ENCODE measurements around the gene SLC17A7.

SLC17A7 gene

DNA sequence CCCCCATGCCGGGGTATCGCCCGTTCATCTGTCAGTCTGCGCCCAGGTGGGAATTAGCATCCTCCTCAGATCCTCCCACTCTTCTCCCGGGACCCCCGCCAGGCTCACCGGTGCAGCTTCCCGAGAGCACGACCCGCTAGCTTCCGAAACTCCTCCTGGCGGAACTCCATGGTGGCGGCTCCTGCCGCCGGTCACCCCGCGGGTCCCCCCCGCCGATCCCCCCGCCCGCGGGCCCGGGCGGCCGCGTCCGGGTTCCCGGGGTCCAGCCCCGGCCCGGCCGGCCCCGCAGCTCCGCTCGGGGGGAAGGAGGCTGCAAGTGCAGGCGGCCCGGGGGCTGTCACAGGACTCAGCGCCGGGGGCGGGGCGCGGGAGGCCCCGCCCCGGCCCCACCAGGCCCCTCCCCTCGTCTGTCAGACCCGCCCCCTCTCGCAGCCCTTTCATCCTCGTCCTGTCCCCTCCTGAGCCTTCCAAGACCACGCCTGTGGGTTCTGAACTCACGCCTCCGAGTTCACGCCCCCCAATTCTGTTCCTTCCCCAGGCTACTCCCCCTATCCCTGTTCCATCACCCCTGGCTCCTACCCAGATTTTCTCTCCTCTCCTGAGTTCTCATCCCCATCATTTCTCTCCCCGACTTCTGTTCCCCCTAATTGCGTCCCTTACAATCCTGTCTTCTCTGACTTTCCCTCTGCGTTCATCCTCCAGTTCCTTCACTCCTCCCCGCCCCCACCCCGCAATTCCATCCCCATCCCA, at the start of gene SLC17A7:
SLC17A7 (minus strand) TSS at position 318 of the 750 bp plus-strand sequence; CDS start at position 170, 148 bp downstream.
- Mint-ChIP-seq H3K27me3 (ENCODE audit: low read depth) (peaks cover 60% of the 10 kb centered on the region), H3K9me3 (no peaks in the 10 kb centered on the region), H3K36me3 (ENCODE audit: low read depth) (peaks cover 4% of the 10 kb centered on the region), H3K27ac (peak within 1 kb of the TSS; percentile 73), H3K4me3 (peak within 1 kb of the TSS; percentile 83), H3K4me1 (ENCODE audit: low read depth) (peaks cover 40% of the 10 kb centered on the region)

DNA sequence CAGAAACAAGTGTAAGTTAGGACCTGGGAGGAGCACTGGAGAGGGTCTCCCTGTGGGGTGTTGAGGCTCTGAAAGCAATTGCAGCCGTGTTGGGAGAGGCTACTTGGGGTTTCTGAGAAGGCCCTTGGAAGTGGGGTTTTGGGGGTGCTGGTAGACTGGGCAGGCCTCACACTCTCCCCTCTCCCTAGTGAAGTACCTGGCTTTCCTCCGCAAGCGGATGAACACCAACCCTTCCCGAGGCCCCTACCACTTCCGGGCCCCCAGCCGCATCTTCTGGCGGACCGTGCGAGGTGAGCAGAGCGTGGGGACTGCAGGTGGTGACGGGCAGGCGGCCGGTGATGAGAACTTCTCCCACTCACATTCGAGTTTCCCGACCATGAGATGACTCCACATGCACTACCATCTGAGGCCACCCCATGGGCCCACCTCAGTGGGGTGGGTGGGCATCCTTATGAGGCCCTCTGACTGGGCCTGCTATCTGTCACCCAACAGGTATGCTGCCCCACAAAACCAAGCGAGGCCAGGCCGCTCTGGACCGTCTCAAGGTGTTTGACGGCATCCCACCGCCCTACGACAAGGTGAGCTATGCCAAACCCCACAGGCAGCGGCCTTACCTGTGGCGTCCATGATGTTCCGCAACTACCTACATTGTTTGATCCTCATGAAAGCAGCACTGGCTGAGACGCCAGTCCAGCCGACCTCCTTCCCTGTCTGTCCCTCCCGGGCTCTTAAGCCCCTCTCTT, 49.1 kb upstream of the SLC17A7 start:
- Mint-ChIP-seq H3K27ac (peak overlapping the region; percentile 65), H3K4me3 (peak overlapping the region; percentile 95)

DNA sequence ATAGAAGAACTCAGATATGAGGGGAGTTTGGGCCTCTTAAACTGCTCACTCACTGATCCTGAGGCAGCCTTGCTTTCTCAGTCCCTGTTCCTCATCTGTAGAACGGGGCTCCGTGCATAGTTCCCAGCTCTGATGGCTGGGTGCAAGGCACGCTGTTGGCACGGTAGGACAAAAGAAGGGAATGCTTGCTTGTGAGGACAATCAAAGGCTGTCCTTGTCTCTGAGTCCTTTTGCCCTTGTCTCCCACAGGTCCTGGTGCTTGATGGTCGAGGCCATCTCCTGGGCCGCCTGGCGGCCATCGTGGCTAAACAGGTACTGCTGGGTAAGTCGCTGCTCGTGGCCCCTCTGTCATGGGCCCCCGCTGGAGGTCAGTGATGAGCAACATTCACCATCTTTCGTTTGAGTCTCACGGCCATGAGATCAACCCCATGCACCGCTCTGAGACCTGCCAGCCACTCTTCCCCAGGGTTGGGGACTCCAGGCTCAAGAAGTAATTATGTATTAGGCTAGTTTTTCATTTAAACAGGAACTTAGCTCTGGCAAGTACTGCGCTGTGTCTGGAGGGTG, 48.4 kb upstream of the SLC17A7 start:
- Mint-ChIP-seq H3K4me3 (peak overlapping the region; percentile 95), H3K9me3 (no peaks in the 10 kb centered on the region), H3K36me3 (ENCODE audit: low read depth) (peaks cover 71% of the 10 kb centered on the region), H3K4me1 (ENCODE audit: low read depth) (peaks cover 41% of the 10 kb centered on the region), H3K27me3 (ENCODE audit: low read depth) (peaks cover 4% of the 10 kb centered on the region), H3K27ac (peak overlapping the region; percentile 92)

More for the DNA sequence above, 49.1 kb upstream of the SLC17A7 start:
- H3K36me3 Mint-ChIP-seq (ENCODE audit: low read depth) = peaks cover 71% of the 10 kb centered on the region
- no peaks in the 10 kb centered on the region for H3K9me3 Mint-ChIP-seq
- H3K4me1 Mint-ChIP-seq (ENCODE audit: low read depth) = peaks cover 43% of the 10 kb centered on the region
- peaks cover 4% of the 10 kb centered on the region for H3K27me3 Mint-ChIP-seq (ENCODE audit: low read depth)

DNA sequence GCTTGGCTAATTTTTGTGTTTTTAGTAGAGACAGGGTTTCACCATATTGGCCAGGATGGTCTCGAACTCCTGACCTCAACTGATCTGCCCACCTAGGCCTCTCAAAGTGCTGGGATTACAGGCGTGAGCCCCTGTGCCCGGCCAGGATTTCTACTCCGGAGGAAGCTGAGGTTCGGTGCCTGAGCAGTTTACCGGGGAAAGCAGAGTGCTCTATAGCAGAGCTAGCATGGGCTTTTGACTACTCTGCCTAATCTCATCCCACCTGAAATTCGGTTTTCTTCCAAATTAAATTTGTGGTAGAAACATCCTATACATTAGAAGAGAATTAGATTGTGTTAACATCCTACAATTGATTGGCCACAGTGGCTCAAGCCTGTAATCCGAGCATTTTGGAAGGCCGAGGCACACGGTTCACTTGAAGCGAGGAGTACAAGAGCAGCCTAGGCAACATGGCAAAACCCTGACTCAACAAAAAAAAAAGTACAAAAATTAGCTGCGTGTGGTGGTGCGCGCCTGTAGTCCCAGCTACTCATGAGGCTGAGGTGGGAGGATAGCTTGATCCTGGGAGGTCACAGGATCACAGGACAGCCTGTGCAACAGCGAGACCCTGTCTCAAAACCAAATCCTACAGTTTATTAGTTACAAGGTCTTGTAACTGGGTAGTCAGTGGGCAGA, 47.7 kb upstream of the SLC17A7 start:
- H3K27me3 Mint-ChIP-seq (ENCODE audit: low read depth) = peaks cover 4% of the 10 kb centered on the region
- H3K4me3 Mint-ChIP-seq = peak overlapping the region; percentile 95
- peaks cover 41% of the 10 kb centered on the region for H3K4me1 Mint-ChIP-seq (ENCODE audit: low read depth)
- H3K27ac Mint-ChIP-seq = peak overlapping the region; percentile 92
- H3K36me3 Mint-ChIP-seq (ENCODE audit: low read depth) = peaks cover 71% of the 10 kb centered on the region
- H3K9me3 Mint-ChIP-seq = no peaks in the 10 kb centered on the region

DNA sequence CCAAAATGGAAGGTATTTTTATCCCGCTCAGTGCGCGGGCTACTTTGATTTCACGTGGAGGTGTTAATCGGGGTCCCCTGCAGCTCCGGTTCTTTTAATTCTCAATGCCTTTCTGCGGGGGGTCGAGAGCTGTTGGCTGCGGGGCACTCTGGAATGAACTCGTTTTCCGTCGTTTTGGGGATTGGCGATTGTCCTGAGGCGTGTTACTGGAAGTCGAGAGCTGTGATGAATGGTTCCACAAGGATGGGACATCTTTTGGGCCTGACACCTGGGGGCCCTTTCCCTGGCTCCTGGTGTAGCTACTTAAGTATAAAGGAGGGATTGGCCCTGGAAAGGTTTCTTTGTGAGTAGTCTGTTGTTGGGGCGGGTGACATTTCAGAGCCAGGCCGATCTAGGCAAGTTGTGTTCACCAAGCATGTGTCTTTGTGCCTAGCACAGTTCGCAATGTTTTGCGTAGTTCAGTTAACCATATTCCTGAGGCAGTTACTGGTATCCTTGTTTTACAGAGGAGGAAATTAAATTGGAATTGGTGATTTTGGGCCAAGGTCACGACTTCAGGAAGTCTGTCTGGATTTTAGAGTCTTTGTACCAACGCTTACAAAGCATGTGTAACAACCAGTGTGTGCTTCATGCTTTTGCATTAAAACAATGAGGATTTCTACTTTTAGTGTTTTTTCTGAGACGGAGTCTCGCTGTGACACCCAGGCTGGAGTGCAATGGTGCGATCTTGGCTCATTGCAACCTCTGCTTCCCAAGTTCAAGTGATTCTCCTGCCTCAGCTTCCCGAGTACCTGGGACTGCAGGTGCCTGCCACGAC, 46.9 kb upstream of the SLC17A7 start:
- H3K27me3 Mint-ChIP-seq (ENCODE audit: low read depth) = peaks cover 4% of the 10 kb centered on the region
- H3K9me3 Mint-ChIP-seq = no peaks in the 10 kb centered on the region
- H3K27ac Mint-ChIP-seq = peak overlapping the region; percentile 92
- peak overlapping the region; percentile 95 for H3K4me3 Mint-ChIP-seq
- peaks cover 70% of the 10 kb centered on the region for H3K36me3 Mint-ChIP-seq (ENCODE audit: low read depth)
- H3K4me1 Mint-ChIP-seq (ENCODE audit: low read depth) = peaks cover 39% of the 10 kb centered on the region

DNA sequence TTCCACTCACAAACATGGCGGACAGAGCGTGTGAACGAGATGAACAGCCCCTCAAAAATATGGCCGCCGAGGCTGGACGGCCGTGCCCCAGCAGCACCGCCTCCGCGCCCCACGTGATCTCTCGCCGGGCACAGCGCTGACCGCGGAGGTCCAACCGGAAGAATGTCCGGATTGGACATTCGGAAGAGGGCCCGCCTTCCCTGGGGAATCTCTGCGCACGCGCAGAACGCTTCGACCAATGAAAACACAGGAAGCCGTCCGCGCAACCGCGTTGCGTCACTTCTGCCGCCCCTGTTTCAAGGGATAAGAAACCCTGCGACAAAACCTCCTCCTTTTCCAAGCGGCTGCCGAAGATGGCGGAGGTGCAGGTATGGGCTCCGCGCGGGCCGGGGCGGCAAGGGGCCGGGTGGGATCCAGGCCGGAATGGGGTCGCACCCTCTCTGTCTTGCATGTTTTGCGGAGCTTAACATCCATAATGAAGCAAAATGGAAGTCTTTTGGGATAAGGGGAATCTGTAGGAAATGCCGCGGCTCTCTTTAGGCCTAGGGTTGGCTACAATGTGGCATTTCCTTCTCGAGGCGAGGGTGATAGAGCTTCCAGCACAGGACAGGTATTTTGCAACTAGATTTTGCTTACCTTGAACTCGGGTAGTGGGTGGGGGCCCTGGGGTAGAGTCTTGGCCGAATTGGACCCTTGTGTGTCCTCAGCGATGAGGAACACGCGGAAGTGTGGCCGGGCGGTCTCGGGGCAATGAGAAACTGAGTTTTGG, 46.1 kb upstream of the SLC17A7 start, which contains the start of gene RPL13A:
RPL13A (plus strand) TSS at position 332 of the 769 bp plus-strand sequence; CDS start at position 354, 22 bp downstream.
- Mint-ChIP-seq H3K4me3 (peak within 1 kb of the TSS; percentile 95), H3K27me3 (ENCODE audit: low read depth) (peaks cover 4% of the 10 kb centered on the region), H3K9me3 (no peaks in the 10 kb centered on the region), H3K36me3 (ENCODE audit: low read depth) (peaks cover 65% of the 10 kb centered on the region), H3K4me1 (ENCODE audit: low read depth) (peaks cover 32% of the 10 kb centered on the region), H3K27ac (peak within 1 kb of the TSS; percentile 92)

DNA sequence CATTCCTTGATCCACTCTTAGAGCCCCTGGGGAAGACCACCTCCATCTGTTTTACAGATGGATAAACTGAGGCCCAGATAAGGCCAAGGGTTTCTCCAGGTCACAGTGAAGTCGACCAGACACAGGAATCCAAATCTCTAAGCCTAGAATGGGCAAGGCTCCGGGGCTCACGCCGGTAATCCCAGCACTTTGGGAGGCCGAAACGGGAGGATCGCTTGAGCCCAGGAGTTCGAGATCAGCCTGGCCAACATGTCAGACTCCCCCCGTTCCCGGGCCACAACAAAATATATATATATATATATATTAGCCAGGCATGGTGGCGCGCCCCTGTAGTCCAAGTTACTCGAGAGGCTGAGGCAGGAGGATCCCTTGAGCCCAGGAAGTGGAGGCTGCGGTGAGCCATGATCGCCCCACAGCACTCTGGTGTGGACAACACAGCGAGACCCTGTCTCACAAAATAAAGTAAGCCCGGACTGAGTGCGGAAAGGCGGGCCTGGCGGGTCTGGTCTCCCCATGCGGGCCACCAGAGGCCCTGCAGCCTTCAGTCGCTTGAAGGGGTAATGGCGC, 45.5 kb upstream of the SLC17A7 start:
- H3K36me3 Mint-ChIP-seq (ENCODE audit: low read depth) = peaks cover 62% of the 10 kb centered on the region
- peak overlapping the region; percentile 92 for H3K27ac Mint-ChIP-seq

DNA sequence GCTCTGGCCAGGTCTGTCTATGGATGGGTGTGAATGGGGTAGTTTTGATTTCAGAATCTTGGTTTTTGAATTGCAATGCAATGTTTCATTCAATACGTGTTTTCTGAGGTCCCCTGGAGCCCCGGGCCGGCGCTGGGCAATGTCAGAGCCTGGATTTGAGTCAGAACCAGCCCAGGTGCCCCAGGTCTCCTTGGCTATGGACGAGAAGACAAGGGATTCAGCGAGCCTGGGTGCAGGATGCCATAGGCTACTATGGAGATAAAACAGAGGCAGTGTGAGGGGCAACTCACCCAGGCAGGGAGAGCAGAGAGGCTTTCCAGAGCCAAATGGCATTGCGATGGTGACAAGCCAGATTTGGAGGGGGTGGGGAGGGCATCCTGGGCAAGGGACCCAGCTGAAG, 44.9 kb upstream of the SLC17A7 start:
- H3K9me3 Mint-ChIP-seq = no peaks in the 10 kb centered on the region
- H3K36me3 Mint-ChIP-seq (ENCODE audit: low read depth) = peaks cover 59% of the 10 kb centered on the region
- H3K4me1 Mint-ChIP-seq (ENCODE audit: low read depth) = peaks cover 27% of the 10 kb centered on the region
- peak overlapping the region; percentile 74 for H3K27ac Mint-ChIP-seq
- no peak overlapping the region for H3K4me3 Mint-ChIP-seq
- H3K27me3 Mint-ChIP-seq (ENCODE audit: low read depth) = peaks cover 4% of the 10 kb centered on the region

More for the DNA sequence above, 45.5 kb upstream of the SLC17A7 start:
- Mint-ChIP-seq H3K27me3 (ENCODE audit: low read depth) (peaks cover 4% of the 10 kb centered on the region), H3K9me3 (no peaks in the 10 kb centered on the region), H3K4me1 (ENCODE audit: low read depth) (peaks cover 30% of the 10 kb centered on the region), H3K4me3 (peak overlapping the region; percentile 95)

DNA sequence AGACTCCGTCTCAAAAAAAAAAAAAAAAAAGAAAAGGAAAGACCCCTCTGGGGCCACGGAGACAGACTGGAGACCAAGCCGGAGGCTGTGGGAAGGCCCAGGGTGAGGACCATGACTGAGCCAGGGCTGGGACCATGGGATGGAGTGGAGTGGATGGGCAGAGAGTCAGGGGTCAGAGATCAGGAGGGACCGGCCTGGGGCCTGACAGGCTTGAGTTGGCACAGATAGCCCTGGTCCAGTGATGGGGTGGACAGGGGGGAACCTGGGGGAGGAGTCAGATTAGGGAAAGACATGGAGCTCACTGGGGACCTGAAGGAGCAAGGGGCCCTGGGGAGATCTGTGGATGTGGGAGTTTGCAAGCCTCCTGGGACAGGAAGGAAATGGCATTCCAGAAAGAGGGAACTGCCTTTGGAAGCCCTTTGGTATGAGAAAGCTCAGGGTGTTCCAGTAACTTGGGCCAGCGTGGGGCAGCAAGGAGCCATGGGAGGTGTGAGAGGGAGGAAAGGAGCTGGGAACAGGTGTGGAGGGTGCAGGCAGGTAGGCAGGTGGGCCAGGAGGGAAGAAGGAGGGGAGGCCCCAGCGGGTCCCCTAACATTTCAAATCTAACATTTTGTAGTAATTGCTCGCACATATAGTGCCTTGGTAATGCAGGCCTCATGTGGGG, 39.8 kb upstream of the SLC17A7 start:
- H3K27me3 Mint-ChIP-seq (ENCODE audit: low read depth) = no peaks in the 10 kb centered on the region
- H3K27ac Mint-ChIP-seq = peak overlapping the region; percentile 19
- H3K9me3 Mint-ChIP-seq = no peaks in the 10 kb centered on the region
- H3K4me1 Mint-ChIP-seq (ENCODE audit: low read depth) = peaks cover 17% of the 10 kb centered on the region
- H3K36me3 Mint-ChIP-seq (ENCODE audit: low read depth) = peaks cover 33% of the 10 kb centered on the region
- no peak overlapping the region for H3K4me3 Mint-ChIP-seq

DNA sequence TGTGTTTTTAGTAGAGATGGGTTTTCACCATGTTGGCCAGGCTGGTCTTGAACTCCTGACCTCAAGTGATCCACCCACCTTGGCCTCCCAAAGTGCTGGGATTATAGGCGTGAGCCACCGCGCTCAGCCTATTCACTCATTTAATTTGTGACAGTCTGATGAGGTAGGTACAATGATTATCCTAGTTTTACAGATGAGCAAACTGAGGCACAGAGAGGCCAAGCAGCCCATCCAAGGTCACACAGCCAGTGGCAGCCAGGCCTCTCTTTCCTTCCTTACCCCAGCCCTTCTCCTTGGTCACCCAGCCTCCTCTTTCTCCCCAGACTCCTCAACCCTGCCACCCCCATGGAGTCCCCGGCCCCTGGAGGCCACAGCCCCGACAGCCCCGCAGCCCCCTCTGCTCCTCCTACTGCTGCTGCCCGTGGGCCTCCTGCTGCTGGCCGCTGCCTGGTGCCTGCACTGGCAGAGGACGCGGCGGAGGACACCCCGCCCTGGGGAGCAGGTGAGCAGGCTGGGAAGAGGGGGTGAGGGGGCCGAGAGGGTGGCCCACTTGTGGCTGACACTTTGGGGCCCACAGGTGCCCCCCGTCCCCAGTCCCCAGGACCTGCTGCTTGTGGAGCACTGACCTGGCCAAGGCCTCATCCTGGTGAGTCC, 38.8 kb upstream of the SLC17A7 start:
- H3K36me3 Mint-ChIP-seq (ENCODE audit: low read depth) = peaks cover 35% of the 10 kb centered on the region
- H3K27me3 Mint-ChIP-seq (ENCODE audit: low read depth) = no peaks in the 10 kb centered on the region
- no peak overlapping the region for H3K4me3 Mint-ChIP-seq
- no peak overlapping the region for H3K27ac Mint-ChIP-seq
- no peaks in the 10 kb centered on the region for H3K9me3 Mint-ChIP-seq
- H3K4me1 Mint-ChIP-seq (ENCODE audit: low read depth) = peaks cover 15% of the 10 kb centered on the region

DNA sequence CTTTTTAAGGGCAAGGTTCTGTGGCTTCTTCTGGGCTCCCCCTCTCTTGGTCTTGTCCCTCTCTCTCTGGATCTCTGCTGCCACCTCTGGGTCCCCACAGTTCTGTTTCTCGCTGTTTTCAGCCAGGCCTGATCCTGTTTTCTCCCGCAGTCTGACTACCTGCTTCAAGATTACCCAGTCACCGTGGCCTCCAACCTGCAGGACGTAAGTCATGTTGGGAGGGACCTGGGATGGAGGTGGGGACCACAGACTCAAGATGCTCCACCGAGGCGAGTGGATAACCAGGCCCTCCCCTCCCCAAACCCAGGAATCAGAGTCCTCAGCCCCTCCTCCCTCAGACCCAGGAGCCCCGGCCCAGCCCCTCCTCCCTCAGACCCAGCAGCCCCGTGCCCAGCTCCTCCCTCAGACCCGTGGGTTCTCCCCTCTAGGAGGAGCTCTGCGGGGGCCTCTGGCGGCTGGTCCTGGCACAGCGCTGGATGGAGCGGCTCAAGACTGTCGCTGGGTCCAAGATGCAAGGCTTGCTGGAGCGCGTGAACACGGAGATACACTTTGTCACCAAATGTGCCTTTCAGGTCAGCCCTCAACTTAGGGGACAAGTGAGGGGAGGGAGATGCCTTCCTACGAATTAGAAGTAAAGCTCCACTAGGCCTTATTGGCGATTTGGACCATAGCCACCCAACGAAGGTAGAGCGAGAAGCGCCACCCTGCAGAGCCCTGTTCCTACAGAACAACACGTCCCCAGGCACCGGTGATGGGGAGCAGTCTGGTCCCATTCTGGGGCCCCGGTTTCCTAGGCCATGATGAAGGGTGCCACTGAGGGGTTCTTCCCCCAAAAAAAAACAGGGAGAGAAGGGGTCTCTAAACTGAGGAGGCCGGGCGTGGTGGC, 34.9 kb upstream of the SLC17A7 start:
- H3K4me3 Mint-ChIP-seq = peak overlapping the region; percentile 99
- H3K27me3 Mint-ChIP-seq (ENCODE audit: low read depth) = no peaks in the 10 kb centered on the region
- H3K4me1 Mint-ChIP-seq (ENCODE audit: low read depth) = peaks cover 28% of the 10 kb centered on the region
- peak overlapping the region; percentile 95 for H3K27ac Mint-ChIP-seq
- H3K36me3 Mint-ChIP-seq (ENCODE audit: low read depth) = peaks cover 26% of the 10 kb centered on the region
- no peaks in the 10 kb centered on the region for H3K9me3 Mint-ChIP-seq
